MCF 10A (cell line): Measurements from ENCODE around the gene ADAMTSL3. TPM values are rescaled to one million over a fixed set of nuclear protein-coding genes. Genes with fewer than 3 reads are reported as not detected.

Experiments
- BruUV-seq: library from RNA; stranded (reverse); fragments of 400-500 nt; replicated peaks from 2 replicates; lab custom pipeline; 2021; lab: Mats Ljungman, UMichigan
- CTCF ChIA-PET: fragments of 300-600 bp; sonication (Branson Sonifier 250); formaldehyde crosslinking; extraction: SDS; loops from one replicate; lab custom pipeline; 2021; ENCODE audit warnings: antibody characterized with exemption, inconsistent platforms; lab: Yijun Ruan, JAX
- POLR2A ChIA-PET: fragments of 300-600, 350-650 bp; sonication (Branson Sonifier 250); formaldehyde crosslinking; extraction: SDS; loops from one replicate; lab custom pipeline; 2020; ENCODE audit warnings: antibody characterized with exemption, inconsistent platforms; lab: Yijun Ruan, JAX
- DNase-seq: peaks from one replicate; pipeline ENCODE4 v3.0.0-alpha.2; 2018; ENCODE audit not compliant: unreplicated experiment
- H3K27ac Mint-ChIP-seq: one replicate; pipeline ENCODE4 v1.8.0; 2022; ENCODE audit warnings: mild to moderate bottlenecking, low read depth, mixed read lengths; ENCODE audit not compliant: unreplicated experiment
- H3K27me3 Mint-ChIP-seq: one replicate; pipeline ENCODE4 v1.8.0; 2022; ENCODE audit warnings: mixed read lengths; ENCODE audit not compliant: insufficient read depth, unreplicated experiment
- H3K36me3 Mint-ChIP-seq: one replicate; pipeline ENCODE4 v1.8.0; 2022; ENCODE audit warnings: mild to moderate bottlenecking, moderate library complexity, mixed read lengths; ENCODE audit not compliant: insufficient read depth, unreplicated experiment
- H3K4me1 Mint-ChIP-seq: one replicate; pipeline ENCODE4 v1.8.0; 2022; ENCODE audit warnings: mixed read lengths; ENCODE audit not compliant: insufficient read depth, unreplicated experiment
- H3K4me3 Mint-ChIP-seq: one replicate; pipeline ENCODE4 v1.8.0; 2022; ENCODE audit warnings: mild to moderate bottlenecking, moderate library complexity, mixed read lengths; ENCODE audit not compliant: unreplicated experiment
- H3K9me3 Mint-ChIP-seq: one replicate; pipeline ENCODE4 v1.8.0; 2022; ENCODE audit warnings: mixed read lengths; ENCODE audit not compliant: unreplicated experiment
- intact Hi-C: fragments of 100-400 bp; cut with micrococcal nuclease; formaldehyde crosslinking; loops from 2 replicates; pipeline ENCODE4 v1.14.1; 2022
- total RNA-seq: library from RNA; stranded (reverse); gene quantifications from 2 replicates; pipeline ENCODE4 v1.2.3, GENCODE V29; 2022
- TF ChIP-seq, protein P1 (sequence below): fragments of 200-600 bp; IDR thresholded peaks from one replicate; pipeline ENCODE4 v1.8.0; 2022; ENCODE audit warnings: antibody characterized with exemption, mild to moderate bottlenecking; ENCODE audit not compliant: unreplicated experiment

ADAMTSL3 gene
- total RNA-seq, 1 experiment from 2014 or later, result 1.2 TPM

DNA sequence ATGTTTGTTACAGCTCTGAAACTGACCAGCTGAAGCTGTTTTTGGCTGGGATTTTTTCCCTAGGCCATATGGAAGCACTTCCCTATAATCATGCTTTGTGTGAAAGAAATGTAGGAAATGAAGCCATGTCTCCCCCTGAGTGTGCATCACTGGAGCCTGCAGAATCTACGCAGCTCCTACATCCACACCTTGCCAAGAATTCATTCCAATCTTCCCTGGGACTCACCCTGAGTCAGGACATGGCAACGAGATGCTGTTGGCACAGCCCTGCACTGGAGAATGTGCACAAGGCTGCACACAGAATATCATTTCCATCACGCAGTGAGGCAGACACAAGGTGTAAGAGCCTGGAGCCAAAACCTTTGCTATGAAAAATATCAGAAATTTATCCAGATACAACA lies 189.5 kb downstream of the ADAMTSL3 start:
- POLR2A ChIA-PET, result interaction anchor here (0.6 to 1.6 kb wide), 4 partner anchors 8 to 280 kb away, joined by 3 to 6 read pairs (median 4); no protein-coding TSS in a partner anchor
- intact Hi-C loops, result no loop called here
- H3K27me3 Mint-ChIP-seq, result no peaks in the 10 kb centered on the region

DNA sequence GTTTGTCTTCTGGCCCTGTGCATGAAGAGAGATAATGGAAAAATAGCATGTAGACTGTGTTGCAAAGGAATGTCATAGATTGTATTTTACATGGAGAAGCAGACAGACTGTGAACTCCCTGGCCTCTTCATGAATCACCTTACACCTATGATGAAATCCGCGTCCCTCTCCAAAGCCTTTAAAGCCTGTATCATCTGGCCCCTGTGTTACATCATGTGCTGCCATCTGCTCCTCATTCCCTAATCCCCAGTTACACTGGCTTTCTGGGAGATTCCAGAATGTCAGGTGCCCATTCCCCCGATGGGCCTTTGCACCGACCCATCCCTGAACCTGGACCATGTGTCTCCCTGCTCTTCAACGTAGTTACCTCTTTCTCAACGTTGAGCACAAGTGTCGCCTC lies 190.8 kb downstream of the ADAMTSL3 start:
- ChIA-PET CTCF (interaction anchor here (0.5 to 1.7 kb wide), 4 partner anchors 9 to 192 kb away, joined by 3 to 7 read pairs (median 4); no protein-coding TSS in a partner anchor), POLR2A (interaction anchor here (0.7 to 1.6 kb wide), 6 partner anchors 10 to 872 kb away, joined by 3 to 5 read pairs (median 3); no protein-coding TSS in a partner anchor)
- Mint-ChIP-seq H3K27me3 (no peaks in the 10 kb centered on the region), H3K27ac (peak overlapping the region; percentile 92), H3K9me3 (no peaks in the 10 kb centered on the region), H3K4me3 (no peak overlapping the region), H3K4me1 (peaks cover 47% of the 10 kb centered on the region), H3K36me3 (peaks cover 6% of the 10 kb centered on the region)
- TF ChIP-seq, protein P1, sequence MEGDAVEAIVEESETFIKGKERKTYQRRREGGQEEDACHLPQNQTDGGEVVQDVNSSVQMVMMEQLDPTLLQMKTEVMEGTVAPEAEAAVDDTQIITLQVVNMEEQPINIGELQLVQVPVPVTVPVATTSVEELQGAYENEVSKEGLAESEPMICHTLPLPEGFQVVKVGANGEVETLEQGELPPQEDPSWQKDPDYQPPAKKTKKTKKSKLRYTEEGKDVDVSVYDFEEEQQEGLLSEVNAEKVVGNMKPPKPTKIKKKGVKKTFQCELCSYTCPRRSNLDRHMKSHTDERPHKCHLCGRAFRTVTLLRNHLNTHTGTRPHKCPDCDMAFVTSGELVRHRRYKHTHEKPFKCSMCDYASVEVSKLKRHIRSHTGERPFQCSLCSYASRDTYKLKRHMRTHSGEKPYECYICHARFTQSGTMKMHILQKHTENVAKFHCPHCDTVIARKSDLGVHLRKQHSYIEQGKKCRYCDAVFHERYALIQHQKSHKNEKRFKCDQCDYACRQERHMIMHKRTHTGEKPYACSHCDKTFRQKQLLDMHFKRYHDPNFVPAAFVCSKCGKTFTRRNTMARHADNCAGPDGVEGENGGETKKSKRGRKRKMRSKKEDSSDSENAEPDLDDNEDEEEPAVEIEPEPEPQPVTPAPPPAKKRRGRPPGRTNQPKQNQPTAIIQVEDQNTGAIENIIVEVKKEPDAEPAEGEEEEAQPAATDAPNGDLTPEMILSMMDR, result no peak
- intact Hi-C loops, result loop anchor here (5.0 kb wide), 1 partner anchor 98 kb away; no protein-coding TSS in a partner anchor
- BruUV-seq, result TSS peak; percentile 61
- DNase-seq, result peak; percentile 92

More for the DNA sequence above, 189.5 kb downstream of the ADAMTSL3 start:
- no TSS peak for BruUV-seq
- H3K36me3 Mint-ChIP-seq, result peaks cover 6% of the 10 kb centered on the region
- TF ChIP-seq, protein P1, result no peak
- peaks cover 39% of the 10 kb centered on the region for H3K4me1 Mint-ChIP-seq
- H3K9me3 Mint-ChIP-seq, result no peaks in the 10 kb centered on the region
- CTCF ChIA-PET, result interaction anchor here (1.0 to 1.3 kb wide), 2 partner anchors 12 to 191 kb away, joined by 4 to 7 read pairs; no protein-coding TSS in a partner anchor
- no peak overlapping the region for H3K4me3 Mint-ChIP-seq
- peak; percentile 47 for DNase-seq
- no peak overlapping the region for H3K27ac Mint-ChIP-seq

DNA sequence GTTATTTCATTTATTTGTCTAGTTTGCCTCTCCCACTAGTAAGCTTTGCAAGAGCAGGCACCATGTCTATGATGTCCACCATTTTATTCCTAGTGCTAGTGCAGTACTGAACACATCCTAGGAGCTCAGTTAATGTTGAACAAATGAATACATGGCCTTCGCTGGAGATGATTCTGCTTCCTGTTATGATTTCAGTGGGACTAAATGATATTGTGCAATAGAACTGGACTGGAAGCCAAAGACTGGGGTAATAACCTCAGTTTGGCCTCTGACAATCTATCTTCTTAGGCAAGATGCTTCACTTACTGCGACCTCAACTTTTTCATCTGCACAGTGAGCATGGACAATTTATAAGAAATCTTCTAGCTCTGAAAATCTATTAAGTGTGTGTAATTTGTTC lies 191.3 kb downstream of the ADAMTSL3 start:
- BruUV-seq, result no TSS peak
- Mint-ChIP-seq H3K9me3 (no peaks in the 10 kb centered on the region), H3K4me3 (no peak overlapping the region), H3K4me1 (peaks cover 52% of the 10 kb centered on the region), H3K36me3 (peaks cover 6% of the 10 kb centered on the region), H3K27me3 (no peaks in the 10 kb centered on the region), H3K27ac (peak overlapping the region; percentile 92)
- ChIA-PET POLR2A (interaction anchor here (0.7 to 1.3 kb wide), 5 partner anchors 10 to 871 kb away, joined by 3 to 5 read pairs (median 4); no protein-coding TSS in a partner anchor), CTCF (interaction anchor here (1.6 to 1.7 kb wide), 2 partner anchors 9 to 192 kb away, joined by 5 to 7 read pairs; no protein-coding TSS in a partner anchor)
- intact Hi-C loops, result loop anchor here (5.0 kb wide), 1 partner anchor 97 kb away; no protein-coding TSS in a partner anchor
- TF ChIP-seq, protein P1, result no peak
- DNase-seq, result peak; percentile 90

DNA sequence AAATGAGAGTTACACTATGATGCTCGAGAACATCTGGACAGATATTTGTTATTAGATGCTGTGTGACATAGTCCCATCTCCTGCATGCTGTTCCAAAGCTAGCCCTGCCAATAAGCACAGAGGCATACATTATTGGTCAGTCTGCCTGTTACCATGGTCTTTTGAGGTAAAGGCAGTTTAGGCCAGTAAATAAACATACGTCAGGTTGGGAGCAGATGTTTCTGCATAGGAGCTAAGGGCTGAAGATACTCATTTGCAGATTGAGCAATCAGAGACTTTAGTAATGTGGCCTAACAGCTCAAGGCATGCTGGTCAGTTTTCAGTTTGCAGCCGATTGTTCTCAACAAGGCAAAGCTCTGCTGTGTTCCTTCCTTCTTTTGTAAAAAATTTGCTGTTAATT lies 192.9 kb downstream of the ADAMTSL3 start:
- peaks cover 66% of the 10 kb centered on the region for H3K4me1 Mint-ChIP-seq
- no peaks in the 10 kb centered on the region for H3K27me3 Mint-ChIP-seq
- no peak overlapping the region for H3K27ac Mint-ChIP-seq
- peaks cover 6% of the 10 kb centered on the region for H3K36me3 Mint-ChIP-seq
- H3K4me3 Mint-ChIP-seq, result no peak overlapping the region
- ChIA-PET CTCF (interaction anchor here (0.6 to 1.5 kb wide), 4 partner anchors 9 to 599 kb away, joined by 3 to 4 read pairs (median 3); no protein-coding TSS in a partner anchor), POLR2A (interaction anchor here (0.6 to 1.3 kb wide), 7 partner anchors 9 to 1306 kb away, joined by 3 to 5 read pairs (median 3); partner anchors contain the start of gene RPS17)
- no peaks in the 10 kb centered on the region for H3K9me3 Mint-ChIP-seq
- TF ChIP-seq, protein P1, result no peak
- DNase-seq, result peak; percentile 81
- intact Hi-C loops, result loop anchor here (5.0 kb wide), 1 partner anchor 95 kb away; no protein-coding TSS in a partner anchor
- no TSS peak for BruUV-seq
